ENCODE measurements around the gene FOXN3. TPM values are rescaled to one million over a fixed set of nuclear protein-coding genes. Genes with fewer than 3 reads are reported as not detected.

FOXN3 gene
- polyA plus RNA-seq, 12 donors: 52.7 to 126 (median 74.8) TPM

DNA sequence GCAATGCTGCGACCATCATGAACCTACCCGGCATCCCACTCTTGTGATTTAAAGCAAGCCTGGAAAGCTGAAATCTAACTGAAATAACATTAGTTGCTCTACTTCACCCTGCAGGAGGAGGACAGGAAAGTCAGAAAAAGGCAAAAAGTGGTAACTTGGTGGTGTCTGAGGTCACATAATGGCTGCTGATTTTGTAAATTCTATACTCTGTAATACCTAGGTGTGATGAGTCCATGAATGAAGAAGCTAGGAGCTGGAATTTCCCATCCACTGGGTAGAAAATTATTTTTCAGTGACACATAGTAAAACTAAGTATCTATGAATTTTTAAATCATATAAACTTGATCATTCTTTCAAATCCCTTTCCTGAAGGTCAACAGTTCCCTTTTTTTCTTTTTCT lies 183.8 kb downstream of the FOXN3 start:
- no peak for DNase-seq

DNA sequence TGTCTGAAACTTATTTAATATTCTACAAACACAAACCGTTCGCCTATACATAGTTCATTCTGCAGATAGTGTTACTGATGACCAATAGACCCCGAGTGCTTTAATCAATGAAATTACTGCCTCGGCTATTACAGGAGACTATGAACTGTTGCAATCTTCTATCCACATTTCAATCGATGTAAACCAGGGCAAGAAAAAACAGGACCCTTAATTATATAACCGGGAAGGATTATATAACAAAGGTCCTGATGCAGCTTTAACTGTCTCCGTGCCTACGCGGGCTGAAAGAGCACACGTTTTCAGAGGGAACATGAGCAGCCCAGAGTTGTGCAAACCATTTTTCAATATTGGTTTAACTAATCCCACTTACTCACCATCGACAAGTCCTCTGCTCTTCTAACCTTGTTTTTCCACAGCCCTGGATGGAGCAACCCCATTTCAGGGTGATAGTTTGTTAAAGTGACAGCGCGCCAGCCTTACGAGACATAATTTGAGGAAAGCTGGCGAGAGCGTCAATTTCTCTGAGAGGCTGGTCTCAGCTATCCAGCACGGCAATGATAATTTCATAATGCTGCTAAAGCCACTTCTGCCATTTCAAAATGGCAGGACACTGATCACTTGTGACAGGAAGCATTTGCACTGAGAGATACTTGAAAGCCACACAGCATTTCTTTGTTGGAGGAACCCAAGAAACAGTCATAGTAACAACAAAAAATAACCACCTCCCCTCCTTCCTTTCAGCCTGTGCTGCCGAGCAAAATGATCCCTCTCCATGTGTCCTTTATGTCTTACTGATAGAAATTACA lies 184.6 kb downstream of the FOXN3 start:
- DNase-seq: no peak

DNA sequence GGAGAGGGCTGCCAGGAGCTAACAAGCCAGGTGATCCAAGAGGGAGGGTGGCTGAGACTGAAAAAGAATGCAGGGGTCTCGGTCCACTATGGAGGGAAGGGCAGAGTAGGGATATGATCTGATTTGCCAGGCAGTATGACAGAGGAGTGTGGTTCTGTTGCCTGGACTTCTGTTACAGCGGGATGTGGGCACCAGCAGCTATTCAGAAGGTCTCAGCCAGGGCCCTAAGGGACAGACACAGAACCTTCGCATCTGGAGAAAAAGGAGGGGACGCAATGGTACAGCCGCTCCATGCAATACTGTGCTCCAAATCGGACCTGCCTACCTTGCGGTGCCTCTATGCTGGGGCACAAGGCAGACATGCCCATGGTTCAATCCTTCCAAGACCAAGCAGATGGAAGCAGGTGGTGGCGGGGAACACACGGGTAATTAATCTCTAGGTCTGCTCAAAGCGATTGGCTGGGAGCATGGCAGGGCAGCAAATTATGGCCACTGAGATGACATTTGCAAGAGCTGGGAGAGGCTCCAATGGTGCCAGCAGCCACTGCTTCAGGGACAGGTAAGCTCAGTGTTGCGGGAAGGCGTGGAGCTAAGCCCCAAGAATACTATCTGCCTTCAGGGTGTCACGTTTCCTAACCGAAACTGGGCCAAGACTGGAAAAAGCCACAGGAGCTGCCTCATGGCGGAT lies 185.5 kb downstream of the FOXN3 start:
- no peak for DNase-seq

DNA sequence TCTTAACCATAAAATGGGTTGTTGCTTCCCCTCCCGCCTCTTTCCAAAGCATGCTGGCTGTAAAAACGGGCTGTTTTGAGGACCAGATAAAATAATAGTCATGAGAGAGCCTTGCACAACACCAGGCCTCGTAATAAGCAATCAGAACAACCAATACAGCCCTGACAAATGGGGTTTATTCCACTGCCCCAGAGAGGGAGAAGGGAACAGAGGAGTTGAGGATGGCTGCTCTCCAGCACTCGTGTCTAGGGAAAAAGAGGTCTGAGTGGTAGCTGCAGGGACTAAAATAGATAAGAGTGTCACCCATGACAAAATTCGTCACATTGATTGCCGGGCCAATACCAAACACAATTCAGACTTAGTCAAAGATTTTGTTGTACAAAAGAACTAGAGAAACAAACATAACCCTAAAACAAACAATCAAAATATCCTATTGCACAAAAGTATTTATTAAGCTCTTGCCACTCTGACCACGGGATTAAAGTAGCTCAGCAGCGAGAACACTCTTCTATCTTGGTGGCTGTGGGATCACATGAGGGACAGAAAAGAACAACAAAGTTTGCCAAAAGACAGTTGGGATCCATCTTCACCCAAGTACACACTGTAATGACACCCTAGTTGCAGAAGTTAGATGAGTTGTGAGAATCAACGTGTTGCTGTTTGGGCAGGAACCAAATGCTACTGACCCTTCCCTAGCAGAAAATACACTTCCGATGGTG lies 188.0 kb downstream of the FOXN3 start:
- DNase-seq: no peak

DNA sequence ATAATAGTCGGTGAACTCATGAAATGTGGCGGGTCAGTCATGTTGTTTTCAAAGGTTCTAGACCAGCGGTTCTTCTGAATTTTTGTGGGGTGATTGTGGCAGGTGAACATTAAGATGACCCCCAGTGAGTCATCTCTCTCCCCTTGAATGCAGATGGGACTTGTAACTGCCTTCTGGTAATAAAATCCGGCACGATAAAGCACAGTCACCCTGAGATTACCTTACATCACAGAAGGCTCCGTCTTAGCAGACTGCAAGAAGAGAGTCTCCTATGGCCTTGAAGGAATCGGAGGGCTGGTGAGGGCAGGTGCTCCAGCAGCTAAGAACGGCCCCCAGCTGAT lies 189.6 kb downstream of the FOXN3 start:
- no peak for DNase-seq

DNA sequence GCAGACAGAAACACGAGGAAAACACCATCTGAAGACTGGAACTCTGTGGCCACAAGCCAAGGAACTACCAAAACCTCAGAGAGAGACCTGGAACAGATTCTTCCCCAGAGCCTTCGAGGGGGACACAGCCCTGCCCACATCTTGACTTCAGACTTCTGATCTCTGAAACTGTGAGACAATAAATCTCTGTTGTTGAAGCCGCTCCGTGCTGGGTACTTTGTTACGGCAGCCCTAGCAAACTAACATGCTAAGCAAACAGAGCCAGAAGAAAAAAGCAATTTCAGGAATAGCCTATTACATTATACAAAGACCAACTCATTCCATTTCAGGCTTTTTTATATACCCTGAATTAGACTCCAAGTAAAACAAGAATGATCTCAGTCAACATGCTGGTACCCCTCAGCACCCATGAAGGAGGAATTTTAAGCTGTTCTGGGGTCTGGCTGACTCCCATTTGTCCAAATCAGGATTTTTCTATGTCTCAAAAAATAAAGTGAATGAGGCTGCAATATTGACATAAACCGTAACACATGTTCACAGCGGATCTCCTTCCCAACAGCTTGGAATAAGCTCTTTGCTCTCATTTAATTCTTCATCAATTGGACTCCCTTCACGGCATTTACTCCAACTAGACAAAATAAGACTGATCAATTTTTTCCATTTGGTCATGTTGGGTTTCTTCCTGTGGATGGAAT lies 190.1 kb downstream of the FOXN3 start:
- peak; percentile 60 for DNase-seq

DNA sequence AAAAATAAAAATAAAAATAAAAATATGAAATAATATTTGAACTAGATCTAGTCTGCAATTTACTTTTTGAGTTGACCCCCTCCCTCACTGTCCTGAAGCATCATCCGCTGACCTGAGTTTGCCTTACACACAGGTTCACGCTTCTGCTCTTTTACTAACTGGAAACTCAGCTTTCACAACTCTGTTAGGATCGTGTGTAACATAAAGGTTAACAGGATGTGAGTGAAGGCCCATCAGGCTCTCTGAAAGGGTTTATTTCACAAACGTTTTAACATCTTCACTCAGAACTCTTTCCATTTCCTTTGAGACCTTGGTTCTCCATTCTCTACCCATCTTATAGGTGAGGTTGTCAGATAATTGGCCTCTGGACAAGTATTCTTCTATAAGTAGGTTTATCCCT lies 191.4 kb downstream of the FOXN3 start:
- no peak for DNase-seq

DNA sequence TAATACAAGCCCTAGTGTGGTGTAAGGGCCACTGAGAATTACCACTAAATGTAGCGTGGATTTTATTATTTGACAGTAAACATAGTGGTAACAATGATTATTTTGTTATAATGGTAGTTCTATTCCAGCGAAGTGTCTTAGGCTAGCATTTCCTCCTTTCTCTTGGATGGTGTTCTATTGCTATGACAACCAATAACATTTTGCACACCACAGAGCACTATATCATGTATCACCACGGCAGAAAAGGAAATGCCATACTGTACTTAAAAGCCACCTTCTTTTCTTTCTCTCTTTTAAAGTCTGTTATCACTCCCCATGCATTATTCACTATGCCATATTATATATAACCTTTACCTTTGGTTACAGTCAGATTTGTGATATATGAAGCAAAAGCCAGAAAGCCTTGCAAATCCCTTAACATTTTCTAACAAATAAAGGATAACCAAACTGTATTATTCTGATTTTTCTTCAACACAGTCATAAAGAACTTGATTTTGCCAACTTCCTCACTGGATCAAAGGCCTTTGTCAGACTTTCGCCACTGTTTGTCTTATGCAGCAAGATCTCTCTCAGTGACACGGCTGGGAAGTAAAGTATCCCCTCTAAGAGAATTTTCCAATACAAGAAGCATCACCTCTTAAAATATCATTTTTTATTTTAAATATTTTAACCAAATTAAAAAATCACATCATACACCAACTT lies 195.8 kb downstream of the FOXN3 start:
- peak; percentile 83 for DNase-seq

DNA sequence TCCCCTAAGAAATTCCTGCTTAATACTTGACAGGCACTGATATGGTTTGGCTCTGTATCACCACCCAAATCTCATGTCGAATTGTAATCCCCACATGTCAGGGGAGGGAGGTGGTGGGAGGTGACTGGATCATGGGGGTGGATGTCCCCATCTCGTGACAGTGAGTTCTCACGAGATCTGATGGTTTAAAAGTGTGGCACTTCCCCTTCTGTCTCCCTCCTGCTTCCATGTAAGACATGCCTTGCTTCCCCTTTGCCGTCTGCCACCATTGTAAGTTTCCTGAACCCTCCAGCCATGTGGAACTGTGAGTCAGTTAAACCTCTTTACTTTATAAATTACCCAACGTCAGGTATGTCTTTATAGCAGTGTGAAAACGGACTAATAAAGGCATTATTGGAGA lies 198.0 kb downstream of the FOXN3 start:
- no peak for DNase-seq

DNA sequence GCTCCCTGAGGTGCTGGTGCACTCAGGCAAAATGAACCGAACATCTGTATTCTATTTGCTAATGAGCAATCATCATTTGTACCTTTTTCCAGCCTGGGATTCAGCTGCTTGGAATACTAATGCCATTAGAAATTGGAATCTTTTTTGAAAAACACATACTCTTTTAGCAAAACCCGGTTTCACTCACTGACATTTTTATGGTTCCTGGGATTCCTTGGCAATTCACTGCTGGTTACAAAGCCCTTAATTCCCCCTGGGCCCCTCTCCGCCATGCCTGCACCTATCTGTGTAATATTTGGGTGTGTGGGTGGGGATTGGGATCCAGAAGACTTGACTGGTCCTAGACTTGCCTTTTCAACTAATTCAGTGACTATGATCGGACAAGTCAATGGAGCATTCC lies 199.1 kb downstream of the FOXN3 start:
- no peak for DNase-seq

DNA sequence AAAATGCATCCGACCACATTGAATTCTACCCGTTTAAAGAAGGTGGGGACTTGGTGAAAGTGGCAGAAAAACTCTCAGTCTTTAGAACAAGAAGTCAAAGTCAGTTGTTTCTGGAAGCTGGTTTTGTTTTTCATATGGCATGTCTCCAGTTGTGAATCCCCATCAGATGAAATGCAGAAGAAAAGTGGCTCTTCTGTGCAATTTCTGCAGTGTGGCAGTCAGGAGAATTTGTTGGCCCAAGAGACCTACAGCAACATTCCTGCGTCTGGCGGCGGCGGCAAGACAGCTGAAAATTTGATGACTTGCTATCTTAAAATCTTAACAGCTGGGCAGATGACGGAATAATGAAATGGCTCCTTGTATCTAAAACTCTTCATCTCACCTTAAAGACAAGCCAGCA lies 201.5 kb downstream of the FOXN3 start:
- DNase-seq: no peak

DNA sequence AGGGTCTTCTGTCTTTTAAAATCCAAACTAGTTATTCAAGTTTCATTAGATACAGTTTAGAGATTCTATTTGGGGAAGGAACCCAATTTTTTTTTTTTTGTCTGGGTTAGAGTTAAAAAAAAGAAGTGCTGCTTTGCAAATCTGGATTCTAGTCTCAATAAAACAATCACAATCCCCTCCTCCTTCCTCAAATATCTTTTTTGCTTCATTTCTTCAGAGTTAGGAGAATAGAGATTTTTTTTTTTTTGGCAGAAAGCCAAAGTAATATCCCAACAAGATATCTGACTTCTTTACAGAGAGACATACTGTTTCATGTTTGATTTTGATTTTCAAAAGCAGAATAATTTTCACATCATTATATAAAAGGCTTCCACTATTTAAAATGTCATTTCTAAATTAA lies 201.9 kb downstream of the FOXN3 start:
- no peak for DNase-seq

DNA sequence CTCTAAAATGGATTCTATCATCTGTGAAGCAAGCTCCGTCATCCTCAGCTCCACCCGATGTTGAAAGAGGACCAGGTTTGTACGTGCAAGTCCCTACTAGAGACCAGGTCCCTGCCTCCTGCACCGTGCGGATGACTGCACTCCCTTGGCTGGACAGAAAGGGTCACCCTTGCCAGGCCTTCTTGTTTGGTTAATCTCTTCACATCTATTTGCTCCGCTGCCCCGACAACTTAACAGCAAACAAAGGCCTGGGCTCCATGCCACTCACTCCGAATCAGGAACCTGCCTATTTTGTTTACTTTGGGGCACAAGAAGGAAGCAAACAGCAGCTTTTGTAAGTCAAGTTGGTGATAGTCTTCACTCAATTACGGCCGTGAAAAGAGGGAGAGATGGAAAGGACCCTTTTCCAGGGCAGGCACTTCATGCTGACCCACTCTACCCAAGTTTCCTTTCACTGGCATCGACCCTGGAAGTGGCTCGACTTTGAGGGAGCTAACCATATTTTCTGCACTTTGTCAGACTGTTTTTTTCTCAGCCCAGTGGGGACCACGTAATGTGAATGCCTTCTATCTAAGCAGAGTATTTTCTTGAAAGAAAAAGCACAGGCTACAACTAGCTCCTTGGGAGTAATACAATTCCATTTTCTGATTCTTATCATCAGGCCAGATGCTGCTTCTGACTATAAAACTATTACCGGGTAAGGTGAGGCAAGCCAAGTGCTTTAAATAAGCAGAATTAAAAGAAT lies 202.6 kb downstream of the FOXN3 start:
- no peak for DNase-seq

DNA sequence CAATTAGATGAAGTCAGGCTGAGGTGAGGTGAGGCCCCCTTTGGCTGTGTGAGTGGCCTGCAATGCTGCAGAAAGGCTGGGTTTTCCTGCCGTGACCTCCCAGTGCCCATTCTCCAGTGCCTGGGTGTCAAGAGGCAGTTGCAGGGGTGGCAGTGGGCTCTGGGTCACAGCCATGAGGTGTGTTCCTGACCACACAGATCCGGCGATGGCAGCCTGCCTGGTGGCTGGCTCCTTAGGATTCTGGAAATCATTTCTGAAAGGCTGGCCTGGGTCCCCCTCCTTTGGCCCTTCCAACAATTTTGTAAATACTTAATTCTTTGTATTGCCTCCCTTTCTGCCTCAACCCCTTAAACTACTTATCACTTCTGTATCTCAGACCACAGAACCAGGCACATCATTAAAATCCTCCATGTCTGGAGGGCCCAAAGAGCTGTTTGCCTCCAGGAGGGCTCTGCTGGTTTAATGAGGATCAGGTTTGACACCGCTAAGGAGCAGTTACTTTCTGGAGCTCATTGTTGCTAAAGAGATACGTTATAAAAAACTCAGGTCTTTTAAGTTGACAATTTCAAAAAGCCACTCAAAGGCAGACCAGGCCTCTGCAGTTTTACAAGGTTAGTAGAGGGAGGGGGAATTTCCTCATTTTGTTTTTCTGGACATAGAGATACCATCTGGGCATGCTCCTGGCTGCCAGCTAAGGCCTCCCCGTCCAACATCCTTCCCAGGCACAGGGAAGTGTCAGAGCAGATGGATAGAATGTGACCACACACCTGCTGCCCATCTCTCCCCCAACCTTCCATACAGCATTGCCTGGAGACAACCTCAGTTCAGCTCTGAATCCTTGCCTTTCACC lies 204.4 kb downstream of the FOXN3 start:
- no peak for DNase-seq

DNA sequence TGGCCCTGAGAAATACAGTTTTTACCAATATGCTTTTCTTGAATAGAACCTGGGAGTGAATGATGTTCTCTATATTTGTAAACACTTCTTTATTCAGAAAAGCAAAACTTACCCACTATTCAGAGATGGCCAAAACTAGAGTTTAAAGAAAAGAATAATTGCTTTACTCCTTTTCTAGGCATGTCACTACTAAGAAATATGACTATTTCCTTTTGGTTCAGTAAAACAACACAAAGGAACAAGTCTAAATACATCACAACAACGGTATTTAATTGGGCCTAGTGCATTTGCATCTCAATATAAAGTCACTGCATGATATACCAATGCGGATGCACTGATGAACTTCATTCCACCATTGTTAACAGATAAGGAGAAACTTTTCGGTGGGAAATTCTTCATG lies 207.5 kb downstream of the FOXN3 start:
- DNase-seq: no peak

DNA sequence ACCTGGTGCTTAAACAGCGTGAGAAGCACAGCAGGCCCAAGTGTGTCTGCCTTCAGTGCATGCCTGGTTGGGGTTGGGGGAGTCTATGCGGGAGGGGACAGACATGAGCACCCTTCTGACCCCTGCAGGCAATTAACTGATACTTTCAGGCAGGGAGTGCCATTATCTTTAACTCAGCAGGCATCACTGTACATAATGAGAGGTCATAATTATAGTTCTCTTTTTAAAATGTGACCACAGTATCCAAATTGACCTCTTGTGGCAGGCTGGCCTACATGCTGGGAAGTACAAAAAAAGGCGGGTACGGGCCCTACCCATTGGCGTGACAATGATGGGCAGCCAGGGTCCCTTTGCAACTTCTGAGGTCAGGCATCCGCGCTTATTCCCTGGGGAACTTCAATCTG lies 209.1 kb downstream of the FOXN3 start:
- no peak for DNase-seq

DNA sequence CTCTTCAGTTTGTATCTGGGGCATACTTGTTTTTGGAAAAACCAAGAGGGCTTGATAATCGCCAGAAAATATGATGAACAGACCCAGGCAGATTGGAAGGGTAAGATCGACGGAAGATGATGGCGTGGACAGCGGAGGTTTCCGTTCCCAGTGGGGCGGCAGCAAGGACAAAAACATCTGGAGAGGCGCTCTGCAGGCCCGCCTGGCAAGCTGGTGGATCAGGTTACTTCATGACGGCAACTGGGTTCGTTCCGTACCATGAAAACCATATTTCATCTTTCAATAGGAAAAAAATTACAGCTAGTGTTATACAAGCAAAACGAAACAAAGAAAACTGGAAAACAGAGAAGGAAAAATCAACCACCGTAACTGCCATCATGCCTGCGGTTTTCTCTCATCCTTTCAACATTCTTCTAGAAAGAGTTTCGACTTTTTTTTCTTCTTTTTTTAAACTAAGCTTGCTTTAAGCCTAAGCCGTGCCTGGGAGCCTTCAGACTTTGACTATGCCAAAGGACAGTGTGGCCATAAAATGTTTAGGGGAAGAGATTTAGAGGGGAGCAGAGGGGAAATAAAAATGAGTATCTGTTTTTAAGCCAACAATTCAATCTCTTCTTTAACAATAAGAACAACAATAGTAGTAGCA lies 210.5 kb downstream of the FOXN3 start:
- DNase-seq: peak; percentile 74

DNA sequence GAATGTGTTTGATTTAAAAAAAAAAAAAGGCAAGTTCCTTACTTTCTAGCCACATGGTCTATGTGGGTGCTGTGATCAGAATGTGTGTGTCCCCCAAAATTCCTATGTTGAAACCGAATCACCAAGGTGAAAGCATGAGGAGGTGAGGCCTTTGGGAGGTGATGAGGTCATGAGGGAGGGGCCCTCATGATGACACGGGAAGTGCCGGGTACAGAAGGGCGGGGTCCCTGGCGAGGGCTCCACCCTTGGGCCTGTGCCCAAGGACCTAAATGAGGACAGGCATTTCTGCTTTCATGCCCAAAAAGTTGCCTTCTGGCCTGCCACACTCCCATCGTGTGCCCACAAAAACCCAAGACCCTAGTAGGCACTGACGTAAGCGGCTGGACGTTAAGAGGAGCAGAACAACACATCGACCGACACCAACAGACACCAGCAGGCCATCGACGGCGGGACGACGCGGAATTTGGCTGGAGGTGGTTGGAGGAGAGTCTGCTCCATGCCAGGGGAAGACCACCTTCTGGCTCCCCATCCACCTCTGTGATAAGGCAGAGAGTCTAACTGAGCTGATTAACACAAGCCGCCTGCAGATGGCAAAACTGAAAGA lies 211.8 kb downstream of the FOXN3 start:
- no peak for DNase-seq

Measured in muscle of arm (tissue), 12 donors.